AG04450 (cell line): Measurements from ENCODE around the gene DNAH1. TPM values are rescaled to one million over a fixed set of nuclear protein-coding genes. Genes with fewer than 3 reads are reported as not detected.

Experiments used
- CTCF ChIA-PET: fragments of 300-600, 350-600 bp; formaldehyde crosslinking; extraction: SDS; loops from one replicate; lab custom pipeline; 2022; ENCODE audit warnings: antibody characterized with exemption, inconsistent platforms; lab: Charles Lee
- POLR2A ChIA-PET: fragments of 350-600 bp; formaldehyde crosslinking; extraction: SDS; loops from one replicate; lab custom pipeline; 2021; ENCODE audit warnings: antibody characterized with exemption, inconsistent platforms; lab: Yijun Ruan, JAX
- DNase-seq: peaks from one replicate; pipeline ENCODE4 v3.0.0-alpha.2; 2011; ENCODE audit warnings: low read depth, low spot score
- H3K27ac ChIP-seq: one replicate; pipeline ENCODE4 v1.5.1; 2012; ENCODE audit warnings: low read depth, low read length, control low read depth
- H3K27me3 ChIP-seq: one replicate; pipeline ENCODE4 v1.6.0; 2012; ENCODE audit warnings: low read length; ENCODE audit not compliant: control insufficient read depth, insufficient read depth
- H3K4me3 ChIP-seq: 2 replicates; pipeline ENCODE4 v1.5.1; 2011; ENCODE audit warnings: mild to moderate bottlenecking, low read depth, low read length, control low read depth
- H3K9me3 ChIP-seq: 2 replicates; pipeline ENCODE4 v1.5.1; 2012; ENCODE audit warnings: low read length; ENCODE audit not compliant: control insufficient read depth, insufficient read depth
- polyA plus RNA-seq: library from polyadenylated mRNA; depleted of rRNA; stranded (reverse); fragments of >200 nt; gene quantifications from 2 replicates; pipeline ENCODE4 v1.2.3, GENCODE V29; 2011
- TF ChIP-seq, protein P1 (sequence below): IDR thresholded peaks from 2 replicates; pipeline ENCODE4 v1.5.1; 2011; ENCODE audit warnings: low read depth, low read length, control low read depth, inconsistent platforms

Gene DNAH1
- polyA plus RNA-seq, 1 experiment, result 1.4 TPM

DNA sequence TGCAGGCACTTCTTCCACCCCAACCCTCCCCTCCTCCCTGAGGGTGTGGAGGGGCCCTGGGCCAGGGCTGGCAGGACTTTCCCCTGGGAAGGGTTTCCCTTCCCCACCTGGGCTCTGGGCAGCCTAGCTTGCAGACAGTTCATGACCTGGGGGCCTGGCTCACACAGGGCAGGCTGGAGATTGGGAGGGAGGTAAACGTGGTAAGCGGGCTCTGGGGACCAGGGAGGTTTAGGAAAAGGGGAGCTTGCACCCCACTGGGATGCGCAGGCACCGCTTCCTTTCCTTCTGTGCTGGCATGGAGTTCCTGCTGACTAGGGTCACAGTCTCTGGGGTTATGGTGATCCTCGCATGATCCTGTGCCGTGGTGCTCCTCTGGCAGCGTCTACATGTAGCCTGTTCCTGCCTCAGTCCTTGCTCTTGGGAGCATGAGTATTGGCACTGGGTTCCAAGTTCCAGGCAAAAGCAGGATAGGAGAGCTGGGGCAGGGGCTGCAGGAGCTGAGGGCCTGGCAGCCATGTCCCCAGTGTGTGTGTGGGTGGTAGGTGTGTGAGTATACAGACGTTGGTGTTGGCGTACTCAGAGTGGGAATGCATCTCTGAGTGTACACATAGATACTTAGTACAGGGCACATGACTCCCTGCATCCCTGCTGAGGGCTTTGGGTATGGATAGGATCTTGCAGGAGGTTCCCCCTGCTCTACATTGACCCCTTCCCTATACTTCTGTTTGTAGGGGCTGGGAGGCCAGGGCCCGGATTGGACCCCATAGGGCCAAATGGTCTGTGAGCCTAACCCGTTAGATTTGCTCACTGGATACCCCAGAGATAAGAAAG lies 21.6 kb upstream of the DNAH1 start:
- ChIA-PET CTCF (interaction anchor here (1.1 to 1.9 kb wide), 2 partner anchors 13 to 45 kb away, joined by 3 to 5 read pairs; no protein-coding TSS in a partner anchor), POLR2A (no interaction called here)
- H3K4me3 ChIP-seq, result no peak overlapping the region
- TF ChIP-seq, protein P1, sequence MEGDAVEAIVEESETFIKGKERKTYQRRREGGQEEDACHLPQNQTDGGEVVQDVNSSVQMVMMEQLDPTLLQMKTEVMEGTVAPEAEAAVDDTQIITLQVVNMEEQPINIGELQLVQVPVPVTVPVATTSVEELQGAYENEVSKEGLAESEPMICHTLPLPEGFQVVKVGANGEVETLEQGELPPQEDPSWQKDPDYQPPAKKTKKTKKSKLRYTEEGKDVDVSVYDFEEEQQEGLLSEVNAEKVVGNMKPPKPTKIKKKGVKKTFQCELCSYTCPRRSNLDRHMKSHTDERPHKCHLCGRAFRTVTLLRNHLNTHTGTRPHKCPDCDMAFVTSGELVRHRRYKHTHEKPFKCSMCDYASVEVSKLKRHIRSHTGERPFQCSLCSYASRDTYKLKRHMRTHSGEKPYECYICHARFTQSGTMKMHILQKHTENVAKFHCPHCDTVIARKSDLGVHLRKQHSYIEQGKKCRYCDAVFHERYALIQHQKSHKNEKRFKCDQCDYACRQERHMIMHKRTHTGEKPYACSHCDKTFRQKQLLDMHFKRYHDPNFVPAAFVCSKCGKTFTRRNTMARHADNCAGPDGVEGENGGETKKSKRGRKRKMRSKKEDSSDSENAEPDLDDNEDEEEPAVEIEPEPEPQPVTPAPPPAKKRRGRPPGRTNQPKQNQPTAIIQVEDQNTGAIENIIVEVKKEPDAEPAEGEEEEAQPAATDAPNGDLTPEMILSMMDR, result no peak
- no peaks in the 10 kb centered on the region; the same call in 1 of the 2 replicates for H3K9me3 ChIP-seq
- no peak for DNase-seq
- no peak overlapping the region for H3K27ac ChIP-seq
- peaks cover 3% of the 10 kb centered on the region for H3K27me3 ChIP-seq

DNA sequence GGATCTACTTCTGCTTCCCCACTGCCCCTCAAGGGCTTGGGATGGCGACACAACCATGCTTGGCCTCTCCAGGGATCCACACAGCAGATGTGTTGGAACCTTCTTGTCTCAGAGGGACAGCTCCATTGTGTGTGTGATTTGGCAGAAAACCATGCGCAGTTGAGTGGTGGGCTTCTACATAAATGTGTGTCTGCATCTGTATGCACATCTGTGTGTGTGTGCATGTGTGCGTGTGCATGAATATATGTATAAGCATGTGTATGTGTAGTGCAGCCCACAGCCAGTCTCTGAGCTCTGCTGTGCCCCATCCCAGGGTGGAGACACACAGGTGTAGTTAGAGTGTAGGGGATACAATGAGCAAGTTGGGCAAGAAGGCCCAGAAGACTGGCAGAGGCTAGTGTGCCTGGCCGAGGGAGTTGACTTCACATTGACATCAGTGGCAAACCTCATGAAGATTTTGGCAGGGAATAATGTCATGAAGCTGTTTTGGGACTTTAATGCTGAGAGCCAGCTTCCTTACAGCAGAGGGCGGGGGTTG lies 20.4 kb upstream of the DNAH1 start:
- peaks cover 3% of the 10 kb centered on the region for H3K27me3 ChIP-seq
- CTCF ChIA-PET, result interaction anchor here (1.2 to 3.3 kb wide), 2 partner anchors 43 to 76 kb away, joined by 4 to 21 read pairs; no protein-coding TSS in a partner anchor
- H3K9me3 ChIP-seq, result no peaks in the 10 kb centered on the region; the same call in 1 of the 2 replicates
- TF ChIP-seq, protein P1, result no peak
- H3K27ac ChIP-seq, result no peak overlapping the region
- POLR2A ChIA-PET, result interaction anchor here (1.4 kb wide), 1 partner anchor 8 kb away, joined by 4 read pairs; the partner anchor contains the start of gene GLYCTK
- DNase-seq, result no peak
- no peak overlapping the region for H3K4me3 ChIP-seq

DNA sequence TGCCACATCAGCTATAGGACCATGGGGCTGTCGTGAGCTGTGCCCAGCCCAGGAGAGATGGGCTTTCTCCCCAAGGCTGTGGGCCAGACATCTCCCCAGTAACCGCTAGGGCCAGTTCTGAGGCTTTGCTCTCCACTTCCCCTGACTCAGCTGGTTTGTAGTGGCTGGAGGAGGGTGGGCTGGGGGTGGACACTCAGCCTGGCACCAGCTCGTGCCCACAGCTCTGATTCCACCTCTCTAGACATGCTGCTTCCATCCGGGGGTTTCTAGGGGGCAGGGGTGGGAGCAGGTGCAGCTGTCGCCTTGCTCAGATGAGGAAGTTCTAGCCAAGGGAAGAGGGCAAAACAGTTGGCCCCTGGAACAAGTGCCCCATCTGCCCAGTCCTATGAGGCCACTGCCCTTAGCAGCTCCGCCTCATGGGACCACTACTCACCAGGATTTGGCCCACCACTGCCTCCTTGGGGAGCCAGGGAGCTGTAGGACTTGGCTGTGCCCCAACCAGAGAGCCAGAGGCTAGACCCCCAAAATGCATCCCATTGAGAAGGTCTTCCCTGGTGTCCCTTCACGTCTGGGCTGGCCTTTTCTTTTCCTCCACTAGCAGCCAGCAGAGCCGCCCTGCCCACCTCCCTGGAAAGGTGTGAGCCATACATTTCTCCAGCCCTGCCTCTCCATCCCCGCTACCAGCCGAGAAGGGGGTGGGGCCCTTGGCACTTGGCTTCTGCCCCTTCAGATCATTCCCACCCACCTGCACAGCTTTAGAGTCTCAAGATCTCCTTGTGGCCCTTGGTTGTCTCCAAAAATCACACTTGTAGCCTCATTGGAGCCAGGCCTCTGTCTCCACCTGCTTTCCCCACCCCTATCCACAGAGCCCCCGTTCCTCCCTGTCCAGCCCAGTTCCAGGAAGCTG lies 18.6 kb upstream of the DNAH1 start:
- H3K27ac ChIP-seq, result no peak overlapping the region
- POLR2A ChIA-PET, result interaction anchor here (1.4 kb wide), 1 partner anchor 10 kb away, joined by 4 read pairs; the partner anchor contains the start of gene GLYCTK
- TF ChIP-seq, protein P1, result no peak

DNA sequence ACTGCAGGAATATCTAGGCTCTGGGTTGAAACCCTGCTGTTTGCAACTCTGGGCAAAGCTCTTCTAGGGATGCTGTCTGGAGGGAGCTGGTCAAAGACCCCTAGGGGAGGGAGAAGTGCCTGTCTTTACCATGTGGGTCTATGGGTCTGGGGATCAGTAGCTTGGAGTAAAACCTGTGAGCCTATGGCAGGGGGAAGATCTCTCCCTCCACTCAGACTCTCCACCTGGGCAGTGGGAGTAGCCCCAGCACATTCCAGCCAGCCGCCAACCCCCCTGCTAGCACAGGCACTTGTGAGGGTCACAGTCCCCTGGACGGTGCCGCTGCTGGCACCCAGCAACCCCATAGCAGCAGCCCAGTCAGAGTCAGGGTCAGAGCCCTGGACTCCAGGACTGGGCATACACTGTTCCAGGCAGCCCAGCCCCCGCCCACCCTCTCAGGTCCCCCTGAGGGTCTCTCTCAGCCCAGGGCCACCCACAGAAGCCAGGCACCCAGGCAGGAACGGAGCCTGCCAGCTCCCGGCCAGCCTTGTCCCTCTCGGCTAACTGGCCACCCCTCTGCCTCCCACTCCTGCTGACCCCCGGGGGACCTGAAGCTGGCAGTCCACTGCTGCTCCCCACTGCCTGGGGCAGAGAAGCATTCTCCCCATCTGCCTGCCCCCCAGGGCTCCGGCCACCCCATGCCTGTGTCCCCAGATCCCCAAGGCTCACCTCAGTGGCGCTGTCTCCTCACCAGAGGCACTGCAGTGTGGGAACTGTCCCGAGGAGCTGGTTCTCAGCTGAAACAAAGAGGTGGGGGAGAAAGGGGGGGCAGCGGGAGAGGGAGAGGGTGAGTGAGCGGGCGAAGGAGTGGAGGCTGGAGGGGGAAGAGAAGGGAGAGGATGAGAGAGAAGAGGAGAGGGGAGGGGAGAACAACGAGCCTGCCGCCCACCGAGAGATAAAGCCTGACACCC lies 17.7 kb upstream of the DNAH1 start:
- TF ChIP-seq, protein P1, result no peak
- Histone ChIP-seq H3K9me3 (no peaks in the 10 kb centered on the region; the same call in 1 of the 2 replicates), H3K27ac (no peak overlapping the region), H3K27me3 (peaks cover 3% of the 10 kb centered on the region), H3K4me3 (no peak overlapping the region)
- ChIA-PET CTCF (interaction anchor here (0.6 to 3.3 kb wide), 4 partner anchors 41 to 150 kb away, joined by 3 to 21 read pairs (median 5); no protein-coding TSS in a partner anchor), POLR2A (no interaction called here)
- no peak for DNase-seq

More for the DNA sequence above, 18.6 kb upstream of the DNAH1 start:
- no peak overlapping the region for H3K4me3 ChIP-seq
- no peak for DNase-seq
- CTCF ChIA-PET, result interaction anchor here (0.5 to 3.3 kb wide), 3 partner anchors 18 to 88 kb away, joined by 3 to 21 read pairs (median 4); no protein-coding TSS in a partner anchor
- H3K27me3 ChIP-seq, result peaks cover 3% of the 10 kb centered on the region
- no peaks in the 10 kb centered on the region; the same call in 1 of the 2 replicates for H3K9me3 ChIP-seq
